Liver (tissue), 9 donors: Measurements from ENCODE around the gene CCDC187. TPM values are rescaled to one million over a fixed set of nuclear protein-coding genes. Genes with fewer than 3 reads are reported as not detected.

Experiments used
- DNase-seq: peaks from one replicate; pipeline ENCODE4 v3.0.0-alpha.2; 2017; ENCODE audit warnings: low spot score
- H3K27ac ChIP-seq, 2 donors: one replicate each; pipeline ENCODE4 v1.7.0; 2013; ENCODE audit warnings: inconsistent platforms in 2 of 2, low read length in 2 of 2, control low read depth in 1 of 2, low read depth in 1 of 2, mild to moderate bottlenecking in 1 of 2
- H3K27me3 ChIP-seq, 4 donors: one replicate each; pipeline versions ENCODE4 v1.6.1 to v1.7.0; 2013; ENCODE audit warnings: low read length in 3 of 4, inconsistent platforms in 1 of 4, mild to moderate bottlenecking in 1 of 4, moderate library complexity in 1 of 4; ENCODE audit not compliant: control insufficient read depth in 4 of 4, insufficient read depth in 4 of 4
- H3K36me3 ChIP-seq, 4 donors: one replicate each; pipeline versions ENCODE4 v1.6.1 to v1.7.0; 2013; ENCODE audit warnings: low read length in 3 of 4, mild to moderate bottlenecking in 3 of 4, low read depth in 1 of 4, moderate library complexity in 1 of 4; ENCODE audit not compliant: control insufficient read depth in 4 of 4, insufficient read depth in 3 of 4
- H3K4me1 ChIP-seq, 4 donors: one replicate each; pipeline versions ENCODE4 v1.6.1 to v1.7.0; 2013; ENCODE audit warnings: low read length in 3 of 4, mild to moderate bottlenecking in 3 of 4, moderate library complexity in 1 of 4; ENCODE audit not compliant: control insufficient read depth in 4 of 4, insufficient read depth in 4 of 4
- H3K4me3 ChIP-seq, 3 donors: one replicate each; pipeline versions ENCODE4 v1.6.1 to v1.7.0; 2013; ENCODE audit warnings: low read length in 3 of 3, control low read depth in 1 of 3, low read depth in 1 of 3, mild to moderate bottlenecking in 1 of 3
- H3K9ac ChIP-seq, 2 donors: one replicate each; pipeline ENCODE4 v1.7.0; 2013; ENCODE audit warnings: low read length in 2 of 2, mild to moderate bottlenecking in 2 of 2, moderate library complexity in 2 of 2, control low read depth in 1 of 2, low read depth in 1 of 2
- H3K9me3 ChIP-seq, 4 donors: one replicate each; pipeline versions ENCODE4 v1.6.1 to v1.7.0; 2013; ENCODE audit warnings: low read length in 3 of 4; ENCODE audit not compliant: control insufficient read depth in 4 of 4
- EGR1 ChIP-seq, 2 donors: IDR thresholded peaks; 2 replicates each; pipeline ENCODE4 v1.6.1; 2016 to 2018; ENCODE audit warnings: antibody characterized with exemption in 2 of 2, low read depth in 2 of 2
- FOXA1 ChIP-seq: IDR thresholded peaks from 2 replicates; pipeline ENCODE4 v1.6.1; 2016; ENCODE audit warnings: antibody characterized with exemption
- FOXA2 ChIP-seq: IDR thresholded peaks from 2 replicates; pipeline ENCODE4 v1.6.1; 2016; ENCODE audit warnings: antibody characterized with exemption
- HNF4G ChIP-seq: IDR thresholded peaks from 2 replicates; pipeline ENCODE4 v1.6.1; 2016; ENCODE audit warnings: antibody characterized with exemption
- MAX ChIP-seq: IDR thresholded peaks from 2 replicates; pipeline ENCODE4 v1.6.1; 2016; ENCODE audit warnings: antibody characterized with exemption
- RAD21 ChIP-seq, 2 donors: IDR thresholded peaks; 2 replicates each; pipeline ENCODE4 v1.6.1; 2016; ENCODE audit warnings: antibody characterized with exemption in 2 of 2, mild to moderate bottlenecking in 2 of 2
- RXRA ChIP-seq, 2 donors: IDR thresholded peaks; 2 replicates each; pipeline ENCODE4 v1.6.1; 2017 to 2018; ENCODE audit warnings: antibody characterized with exemption in 2 of 2, mild to moderate bottlenecking in 1 of 2
- SP1 ChIP-seq: IDR thresholded peaks from 2 replicates; pipeline ENCODE4 v1.6.1; 2018; ENCODE audit warnings: antibody characterized with exemption, mild to moderate bottlenecking
- TAF1 ChIP-seq: conservative IDR thresholded peaks from 2 replicates; pipeline ENCODE4 v1.6.1; 2016; ENCODE audit warnings: antibody characterized with exemption, mild to moderate bottlenecking
- ZBTB33 ChIP-seq: IDR thresholded peaks from 2 replicates; pipeline ENCODE4 v1.6.1; 2016; ENCODE audit warnings: antibody characterized with exemption
- WGBS: extraction: QIAGEN DNeasy Blood & Tissue Kit; methylation state at CpG from one replicate; pipeline ENCODE4 v1.1.7; 2013; 5-methylcytosine and 5-hydroxymethylcytosine counted together
- polyA plus RNA-seq, 2 donors: library from polyadenylated mRNA; stranded (reverse) in 1 of 2; unstranded in 1 of 2; fragments of 200-250 nt in 1 of 2; fragments of >200 nt in 1 of 2; fragmentation: Nextera tagmentation in 1 of 2; extraction: Ambion mirVana in 1 of 2; gene quantifications; one replicate each; pipeline versions ENCODE4 v1.2.1 to v1.2.3, GENCODE V29; 2013 to 2015
- total RNA-seq, 2 donors: library from RNA; depleted of rRNA; stranded (reverse); fragments of >200 nt; gene quantifications; one replicate each; pipeline ENCODE4 v1.2.3, GENCODE V29; 2014
- TF ChIP-seq, protein P1 (sequence below): IDR thresholded peaks from 2 replicates; pipeline ENCODE4 v1.6.1; 2016; ENCODE audit warnings: antibody characterized with exemption
- TF ChIP-seq, protein P2 (sequence below): fragments of 150-350 bp; IDR thresholded peaks from 2 replicates; pipeline ENCODE4 v1.5.1; 2017; ENCODE audit warnings: improper control_type of control experiment, low read depth, low read length; ENCODE audit not compliant: missing input control
- donor health status: healthy.
- donor health status: healthy.
- donor health status: healthy.
- donor health status: healthy.
- donor health status: healthy.

The CCDC187 gene
- total and polyA plus RNA-seq, 4 donors, result 0.05 TPM; not detected in 3

GRCh38 chr9:136247947-136248637 is 55.8 kb downstream of the CCDC187 start:
- Histone ChIP-seq H3K36me3 (no peaks in the 10 kb centered on the region), H3K27me3 (no peaks in the 10 kb centered on the region), H3K4me3 (no peak overlapping the region), H3K27ac (no peak overlapping the region), H3K9ac (no peak overlapping the region), H3K4me1 (peaks cover 3 to 16% (median 10%) of the 10 kb centered on the region in 4 donors), H3K9me3 (no peaks in the 10 kb centered on the region)
- DNase-seq, result no peak
- 92% methylated on average over 24 of the region's 24 CpGs for WGBS
- no peak for TF ChIP-seq ZBTB33
- no peak for TF ChIP-seq SP1
- no peak for TF ChIP-seq EGR1 (IDR thresholded peaks at IDR 0.05; ENCODE audit: low read depth in 2 of 2)
- no peak for TF ChIP-seq FOXA2
- no peak for TF ChIP-seq HNF4G
- no peak for TF ChIP-seq MAX
- TF ChIP-seq, protein P1, sequence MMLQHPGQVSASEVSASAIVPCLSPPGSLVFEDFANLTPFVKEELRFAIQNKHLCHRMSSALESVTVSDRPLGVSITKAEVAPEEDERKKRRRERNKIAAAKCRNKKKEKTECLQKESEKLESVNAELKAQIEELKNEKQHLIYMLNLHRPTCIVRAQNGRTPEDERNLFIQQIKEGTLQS, result no peak
- TF ChIP-seq RAD21 (IDR thresholded peaks at IDR 0.05), result no peak

- Histone ChIP-seq H3K9ac (no peak overlapping the region), H3K36me3 (no peaks in the 10 kb centered on the region), H3K27me3 (no peaks in the 10 kb centered on the region), H3K27ac (no peak overlapping the region), H3K9me3 (no peaks in the 10 kb centered on the region), H3K4me3 (no peak overlapping the region), H3K4me1 (peaks cover 3 to 16% (median 10%) of the 10 kb centered on the region in 4 donors)
- WGBS, result 66% methylated on average over 9 of the region's 9 CpGs
- no peak for DNase-seq
- TF ChIP-seq ZBTB33 (no peak), RAD21 (IDR thresholded peaks at IDR 0.05) (no peak), RXRA (IDR thresholded peaks at IDR 0.05) (no peak), TAF1 (no peak), FOXA1 (no peak)
- TF ChIP-seq, protein P1, result no peak
- TF ChIP-seq, protein P2, sequence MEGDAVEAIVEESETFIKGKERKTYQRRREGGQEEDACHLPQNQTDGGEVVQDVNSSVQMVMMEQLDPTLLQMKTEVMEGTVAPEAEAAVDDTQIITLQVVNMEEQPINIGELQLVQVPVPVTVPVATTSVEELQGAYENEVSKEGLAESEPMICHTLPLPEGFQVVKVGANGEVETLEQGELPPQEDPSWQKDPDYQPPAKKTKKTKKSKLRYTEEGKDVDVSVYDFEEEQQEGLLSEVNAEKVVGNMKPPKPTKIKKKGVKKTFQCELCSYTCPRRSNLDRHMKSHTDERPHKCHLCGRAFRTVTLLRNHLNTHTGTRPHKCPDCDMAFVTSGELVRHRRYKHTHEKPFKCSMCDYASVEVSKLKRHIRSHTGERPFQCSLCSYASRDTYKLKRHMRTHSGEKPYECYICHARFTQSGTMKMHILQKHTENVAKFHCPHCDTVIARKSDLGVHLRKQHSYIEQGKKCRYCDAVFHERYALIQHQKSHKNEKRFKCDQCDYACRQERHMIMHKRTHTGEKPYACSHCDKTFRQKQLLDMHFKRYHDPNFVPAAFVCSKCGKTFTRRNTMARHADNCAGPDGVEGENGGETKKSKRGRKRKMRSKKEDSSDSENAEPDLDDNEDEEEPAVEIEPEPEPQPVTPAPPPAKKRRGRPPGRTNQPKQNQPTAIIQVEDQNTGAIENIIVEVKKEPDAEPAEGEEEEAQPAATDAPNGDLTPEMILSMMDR, result no peak
These were observed 56.4 kb downstream of the CCDC187 start for GRCh38 chr9:136247551-136247916.
